Measurements from ENCODE around the gene ITGB8.

- TF ChIP-seq ESRRG (CRISPR knock-in tag; IDR thresholded peaks at IDR 0.05) (no peak), PATZ1 (CRISPR knock-in tag; IDR thresholded peaks at IDR 0.05; ENCODE audit: borderline replicate concordance) (no peak), CREB5 (CRISPR knock-in tag; IDR thresholded peaks at IDR 0.05; ENCODE audit: low read depth) (no peak), SNAI2 (CRISPR knock-in tag; IDR thresholded peaks at IDR 0.05) (no peak), ZFP3 (CRISPR knock-in tag; IDR thresholded peaks at IDR 0.05) (no peak), BACH2 (CRISPR knock-in tag; IDR thresholded peaks at IDR 0.05; ENCODE audit: borderline replicate concordance) (no peak), RARB (CRISPR knock-in tag; IDR thresholded peaks at IDR 0.05) (no peak)
Measured at GRCh38 chr7:20304366-20304765, 26.3 kb upstream of the ITGB8 start.
